SK-N-SH (cell line): ENCODE measurements around the gene ZNF335. TPM values are rescaled to one million over a fixed set of nuclear protein-coding genes. Genes with fewer than 3 reads are reported as not detected.

Experiments used
- CTCF ChIA-PET: fragments of 300-600, 350-600 bp; formaldehyde crosslinking; extraction: SDS; loops from one replicate; lab custom pipeline; 2021; lab: Yijun Ruan, JAX
- POLR2A ChIA-PET: fragments of 350-600 bp; sonication (Branson Sonifier 250); formaldehyde crosslinking; extraction: SDS; loops from one replicate; lab custom pipeline; 2020; ENCODE audit warnings: antibody characterized with exemption, inconsistent platforms; lab: Yijun Ruan, JAX
- DNase-seq: peaks from one replicate; pipeline ENCODE4 v3.0.0; 2012
- H2AFZ ChIP-seq: fragments of 200-600 bp; sonication (generic); 2 replicates; pipeline ENCODE4 v1.8.1; 2016; ENCODE audit warnings: antibody characterized with exemption, mild to moderate bottlenecking, low read depth
- H3F3A ChIP-seq: fragments of 200-600 bp; sonication (generic); replicated peaks from 2 replicates; pipeline ENCODE3; 2016; ENCODE audit warnings: antibody characterized with exemption, mild to moderate bottlenecking; ENCODE audit not compliant: insufficient read depth
- H3K27ac ChIP-seq, 2 experiments: fragments of 200-500 bp in 1 of 2; fragments of 200-600 bp in 1 of 2; sonication (Bioruptor generic) in 1 of 2; sonication (generic), shearing (Covaris generic) in 1 of 2; 2 replicates each; pipeline versions ENCODE4 v1.5.1 to v1.6.1; 2014 to 2016; ENCODE audit warnings: low read depth in 2 of 2, inconsistent platforms in 1 of 2, low read length in 1 of 2, mild to moderate bottlenecking in 1 of 2, mixed read lengths in 1 of 2
- H3K27me3 ChIP-seq: fragments of 200-600 bp; sonication (generic), shearing (Covaris generic); 2 replicates; pipeline ENCODE4 v1.6.1; 2016; ENCODE audit warnings: mixed run types; ENCODE audit not compliant: insufficient read depth
- H3K36me3 ChIP-seq, 2 experiments: fragments of 200-500 bp in 1 of 2; fragments of 200-600 bp in 1 of 2; sonication (Bioruptor generic) in 1 of 2; sonication (generic) in 1 of 2; replicated peaks in 1 of 2; 2 replicates each; pipeline versions ENCODE3 to v1.5.1; 2014 to 2016; ENCODE audit warnings: low read length in 1 of 2, mild to moderate bottlenecking in 1 of 2; ENCODE audit not compliant: insufficient read depth in 2 of 2, control insufficient read depth in 1 of 2
- H3K4me1 ChIP-seq, 2 experiments: fragments of 200-500 bp in 1 of 2; fragments of 200-600 bp in 1 of 2; sonication (Bioruptor generic) in 1 of 2; sonication (generic), shearing (Covaris generic) in 1 of 2; 2 replicates each; pipeline versions ENCODE4 v1.5.1 to v1.6.1; 2014 to 2016; ENCODE audit warnings: low read depth in 1 of 2, low read length in 1 of 2, mixed run types in 1 of 2; ENCODE audit not compliant: insufficient read depth in 2 of 2, control insufficient read depth in 1 of 2
- H3K4me2 ChIP-seq: fragments of 200-600 bp; sonication (generic), shearing (Covaris generic); 2 replicates; pipeline ENCODE4 v1.6.1; 2017; ENCODE audit warnings: mixed run types
- H3K4me3 ChIP-seq, 2 experiments: fragments of 200-500 bp in 1 of 2; fragments of 200-600 bp in 1 of 2; sonication (Bioruptor generic) in 1 of 2; sonication (generic), shearing (Covaris generic) in 1 of 2; 2 replicates each; pipeline versions ENCODE4 v1.5.1 to v1.8.1; 2014 to 2016; ENCODE audit warnings: low read depth in 2 of 2, inconsistent platforms in 1 of 2, low read length in 1 of 2, mild to moderate bottlenecking in 1 of 2, mixed read lengths in 1 of 2, moderate library complexity in 1 of 2
- H3K79me2 ChIP-seq: fragments of 200-600 bp; sonication (generic); 2 replicates; pipeline ENCODE4 v1.8.1; 2017; ENCODE audit warnings: mild to moderate bottlenecking; ENCODE audit not compliant: insufficient read depth
- H3K9ac ChIP-seq: fragments of 200-600 bp; sonication (generic); 2 replicates; pipeline ENCODE4 v1.6.1; 2017; ENCODE audit warnings: mixed run types
- H3K9me2 ChIP-seq: fragments of 200-600 bp; sonication (generic); 2 replicates; pipeline ENCODE4 v1.6.1; 2017; ENCODE audit warnings: mixed run types
- H3K9me3 ChIP-seq: fragments of 200-600 bp; sonication (generic); 2 replicates; pipeline ENCODE4 v1.6.1; 2017; ENCODE audit warnings: mixed run types, mild to moderate bottlenecking, moderate library complexity
- H4K20me1 ChIP-seq: fragments of 200-600 bp; sonication (generic); 2 replicates; pipeline ENCODE4 v1.6.1; 2017; ENCODE audit warnings: mild to moderate bottlenecking, mixed run types; ENCODE audit not compliant: insufficient read depth
- ELF1 ChIP-seq: IDR thresholded peaks from 2 replicates; pipeline ENCODE4 v1.4.0; 2012
- EP300 ChIP-seq, 2 experiments: IDR thresholded peaks; 2 replicates each; pipeline versions ENCODE4 v1.4.0 to v1.6.1; 2012; ENCODE audit warnings: borderline replicate concordance in 1 of 2, low read depth in 1 of 2, low read length in 1 of 2
- EZH2phosphoT487 ChIP-seq: fragments of 200-600 bp; sonication (generic); IDR thresholded peaks from 2 replicates; pipeline ENCODE4 v1.6.1; 2017; ENCODE audit warnings: low read depth, mixed run types, mild to moderate bottlenecking, antibody characterized with exemption, moderate library complexity, borderline replicate concordance
- FOSL2 ChIP-seq: IDR thresholded peaks from 2 replicates; pipeline ENCODE4 v1.4.0; 2012; ENCODE audit warnings: low read depth, mild to moderate bottlenecking, moderate library complexity, borderline replicate concordance
- FOXM1 ChIP-seq: IDR thresholded peaks from 2 replicates; pipeline ENCODE4 v1.4.0; 2012; ENCODE audit warnings: low read depth, mild to moderate bottlenecking
- GATA2 ChIP-seq: sonication (generic); formaldehyde crosslinking; IDR thresholded peaks from 2 replicates; pipeline ENCODE4 v1.5.0; 2020; ENCODE audit warnings: mild to moderate bottlenecking, missing genetic modification reagents
- MXI1 ChIP-seq: IDR thresholded peaks from 2 replicates; pipeline ENCODE4 v1.6.1; 2012; ENCODE audit warnings: mild to moderate bottlenecking, low read depth, low read length, improper control_type of control experiment
- NRF1 ChIP-seq: IDR thresholded peaks from 2 replicates; pipeline ENCODE4 v1.6.1; 2012; ENCODE audit warnings: low read depth, mild to moderate bottlenecking, low read length
- RFX5 ChIP-seq: IDR thresholded peaks from 2 replicates; pipeline ENCODE4 v1.6.1; 2012; ENCODE audit warnings: mild to moderate bottlenecking, improper control_type of control experiment, low read length
- SIN3A ChIP-seq: IDR thresholded peaks from 2 replicates; pipeline ENCODE4 v1.6.1; 2012; ENCODE audit warnings: low read depth, mild to moderate bottlenecking, low read length, moderate library complexity, borderline replicate concordance
- TCF12 ChIP-seq: IDR thresholded peaks from 2 replicates; pipeline ENCODE4 v1.4.0; 2012
- TEAD4 ChIP-seq: IDR thresholded peaks from 2 replicates; pipeline ENCODE4 v1.4.0; 2012; ENCODE audit warnings: mild to moderate bottlenecking, borderline replicate concordance; ENCODE audit not compliant: insufficient read depth
- WGBS: methylation state at CpG from one replicate; pipeline ENCODE4 v1.1.6; 2017; ENCODE audit warnings: low lambda C conversion rate; 5-methylcytosine and 5-hydroxymethylcytosine counted together
- polyA plus RNA-seq, 3 experiments: library from polyadenylated mRNA; depleted of rRNA; stranded (reverse); fragments of >200 nt; gene quantifications; 2 replicates each; pipeline ENCODE4 v1.2.3, GENCODE V29; 2012
- TF ChIP-seq, protein P1 (sequence below): IDR thresholded peaks from 2 replicates; pipeline ENCODE4 v1.4.0; 2012; ENCODE audit warnings: low read depth
- TF ChIP-seq, protein P2 (sequence below): IDR thresholded peaks from 2 replicates; pipeline ENCODE4 v1.4.0; 2012; ENCODE audit warnings: low read depth, borderline replicate concordance
- TF ChIP-seq, protein P3 (sequence below): IDR thresholded peaks from 2 replicates; pipeline ENCODE4 v1.4.0; 2012; ENCODE audit warnings: low read depth, borderline replicate concordance

Gene ZNF335
- polyA plus RNA-seq, 1 of the 3 experiments (the other 2 are of a cell fraction) = 11.7 TPM

DNA sequence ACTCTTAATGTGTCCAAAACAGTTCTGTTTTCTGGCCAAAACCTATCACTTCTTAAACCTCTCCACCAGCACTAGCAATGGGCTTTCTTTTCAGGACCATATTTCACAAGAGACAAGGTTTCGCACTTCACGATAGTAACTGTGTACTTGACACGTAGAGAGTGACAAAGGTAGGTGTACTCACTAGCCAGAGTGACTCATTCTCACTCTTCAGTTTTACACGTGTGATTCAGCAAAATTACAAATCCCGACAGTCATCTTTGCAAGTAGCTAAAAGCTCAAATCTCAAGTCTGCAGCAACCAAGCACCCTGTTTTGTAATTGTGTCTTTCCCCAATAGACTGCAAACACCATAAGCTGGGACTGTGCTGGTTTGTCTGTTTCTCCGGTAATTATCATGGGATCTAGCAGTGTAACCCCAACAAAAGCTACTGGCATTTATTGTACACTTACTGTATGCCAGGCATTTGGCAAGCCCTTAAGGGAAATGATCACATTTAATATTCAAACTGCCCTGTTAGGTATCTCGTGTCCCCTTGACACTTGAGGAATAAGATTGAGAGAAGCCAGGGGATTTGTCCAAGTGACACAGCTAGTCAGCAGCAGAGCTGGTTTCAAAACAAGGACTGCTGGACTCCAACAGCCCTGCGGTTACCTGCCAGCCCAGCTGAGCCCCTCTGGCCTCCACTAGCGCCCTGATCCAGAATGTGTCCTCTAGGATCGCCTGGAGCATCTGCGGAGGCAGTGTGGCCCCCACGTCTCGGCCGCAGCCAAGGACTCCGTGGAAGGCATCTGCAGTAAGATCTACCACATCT is 27.6 kb downstream of the ZNF335 start:
- H3K36me3 ChIP-seq = peaks cover 38 to 86% of the 10 kb centered on the region in 2 experiments

DNA sequence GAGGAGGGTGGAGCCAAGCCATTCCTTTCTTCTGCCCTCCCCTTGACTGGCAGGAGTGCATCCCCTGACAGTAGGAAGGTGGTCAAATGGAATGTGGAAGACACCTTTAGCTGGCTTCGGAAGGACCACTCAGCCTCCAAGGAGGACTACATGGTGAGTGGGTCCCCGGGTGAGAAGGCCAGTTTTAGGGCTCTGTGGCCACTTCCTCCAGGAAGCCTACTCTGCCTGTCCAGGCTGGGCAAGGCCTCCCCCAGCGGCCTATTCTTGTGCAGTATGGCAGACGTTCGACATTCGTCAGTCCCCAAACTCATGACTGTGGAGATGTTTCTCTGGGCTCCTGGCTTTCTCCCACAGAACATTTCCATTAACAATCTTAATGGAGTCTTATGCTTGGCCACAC is 28.4 kb downstream of the ZNF335 start:
- DNase-seq = no peak
- 90% methylated on average over 5 of the region's 6 CpGs for WGBS
- no peaks in the 10 kb centered on the region; a peak in 1 of 4 replicates for H3K4me1 ChIP-seq
- no peaks in the 10 kb centered on the region for H3F3A ChIP-seq
- H3K79me2 ChIP-seq = peaks cover 4% of the 10 kb centered on the region
- no peaks in the 10 kb centered on the region for H3K9me2 ChIP-seq
- no peaks in the 10 kb centered on the region for H4K20me1 ChIP-seq
- H3K4me2 ChIP-seq = no peak overlapping the region
- no peak overlapping the region for H3K9ac ChIP-seq
- H3K27ac ChIP-seq = no peak overlapping the region
- TF ChIP-seq MXI1 = no peak
- H3K27me3 ChIP-seq = no peaks in the 10 kb centered on the region
- H2AFZ ChIP-seq = no peak overlapping the region
- POLR2A ChIA-PET = interaction anchor here (1.3 to 1.4 kb wide), 2 partner anchors 10 to 14 kb away, joined by 4 read pairs; no protein-coding TSS in a partner anchor
- peaks cover 44 to 86% of the 10 kb centered on the region in 2 experiments for H3K36me3 ChIP-seq
- H3K9me3 ChIP-seq = no peaks in the 10 kb centered on the region
- CTCF ChIA-PET = interaction anchor here (1.1 to 2.6 kb wide), 5 partner anchors 10 to 53 kb away, joined by 3 to 8 read pairs (median 4); partner anchors contain the start of gene PCIF1
- no peak overlapping the region for H3K4me3 ChIP-seq

More for the DNA sequence above, 27.6 kb downstream of the ZNF335 start:
- H3K9me2 ChIP-seq = no peaks in the 10 kb centered on the region
- no peak overlapping the region for H3K4me2 ChIP-seq
- no peaks in the 10 kb centered on the region for H3F3A ChIP-seq
- H3K79me2 ChIP-seq = no peaks in the 10 kb centered on the region
- no peak overlapping the region for H3K27ac ChIP-seq
- H3K9me3 ChIP-seq = no peaks in the 10 kb centered on the region
- no peak for TF ChIP-seq TCF12
- no peak for TF ChIP-seq TEAD4
- TF ChIP-seq FOSL2 = no peak
- TF ChIP-seq, protein P1, sequence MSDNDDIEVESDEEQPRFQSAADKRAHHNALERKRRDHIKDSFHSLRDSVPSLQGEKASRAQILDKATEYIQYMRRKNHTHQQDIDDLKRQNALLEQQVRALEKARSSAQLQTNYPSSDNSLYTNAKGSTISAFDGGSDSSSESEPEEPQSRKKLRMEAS = no peak
- no peak for TF ChIP-seq GATA2 (CRISPR knock-in tag)
- no peak for TF ChIP-seq NRF1
- no peak for TF ChIP-seq RFX5
- TF ChIP-seq, protein P2, sequence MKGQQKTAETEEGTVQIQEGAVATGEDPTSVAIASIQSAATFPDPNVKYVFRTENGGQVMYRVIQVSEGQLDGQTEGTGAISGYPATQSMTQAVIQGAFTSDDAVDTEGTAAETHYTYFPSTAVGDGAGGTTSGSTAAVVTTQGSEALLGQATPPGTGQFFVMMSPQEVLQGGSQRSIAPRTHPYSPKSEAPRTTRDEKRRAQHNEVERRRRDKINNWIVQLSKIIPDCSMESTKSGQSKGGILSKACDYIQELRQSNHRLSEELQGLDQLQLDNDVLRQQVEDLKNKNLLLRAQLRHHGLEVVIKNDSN = no peak
- no peak for TF ChIP-seq EP300 (IDR thresholded peaks at IDR 0.05; ENCODE audit: borderline replicate concordance in 1 of 2, low read depth in 1 of 2, low read length in 1 of 2)
- TF ChIP-seq, protein P3, sequence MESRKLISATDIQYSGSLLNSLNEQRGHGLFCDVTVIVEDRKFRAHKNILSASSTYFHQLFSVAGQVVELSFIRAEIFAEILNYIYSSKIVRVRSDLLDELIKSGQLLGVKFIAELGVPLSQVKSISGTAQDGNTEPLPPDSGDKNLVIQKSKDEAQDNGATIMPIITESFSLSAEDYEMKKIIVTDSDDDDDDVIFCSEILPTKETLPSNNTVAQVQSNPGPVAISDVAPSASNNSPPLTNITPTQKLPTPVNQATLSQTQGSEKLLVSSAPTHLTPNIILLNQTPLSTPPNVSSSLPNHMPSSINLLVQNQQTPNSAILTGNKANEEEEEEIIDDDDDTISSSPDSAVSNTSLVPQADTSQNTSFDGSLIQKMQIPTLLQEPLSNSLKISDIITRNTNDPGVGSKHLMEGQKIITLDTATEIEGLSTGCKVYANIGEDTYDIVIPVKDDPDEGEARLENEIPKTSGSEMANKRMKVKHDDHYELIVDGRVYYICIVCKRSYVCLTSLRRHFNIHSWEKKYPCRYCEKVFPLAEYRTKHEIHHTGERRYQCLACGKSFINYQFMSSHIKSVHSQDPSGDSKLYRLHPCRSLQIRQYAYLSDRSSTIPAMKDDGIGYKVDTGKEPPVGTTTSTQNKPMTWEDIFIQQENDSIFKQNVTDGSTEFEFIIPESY = no peak
- TF ChIP-seq ELF1 = no peak
- no peak for TF ChIP-seq EZH2phosphoT487
- no peak for TF ChIP-seq SIN3A
- no peak for TF ChIP-seq FOXM1
- no peaks in the 10 kb centered on the region for H3K27me3 ChIP-seq
- peaks cover 0 to 3% of the 10 kb centered on the region in 2 experiments; a peak in 1 of 4 replicates for H3K4me1 ChIP-seq
- no peak for DNase-seq
- ChIA-PET POLR2A (interaction anchor here (0.7 to 1.4 kb wide), 3 partner anchors 11 to 34 kb away, joined by 3 to 4 read pairs (median 4); no protein-coding TSS in a partner anchor), CTCF (interaction anchor here (0.9 to 2.6 kb wide), 5 partner anchors 11 to 54 kb away, joined by 3 to 8 read pairs (median 3); partner anchors contain the start of gene PCIF1)
- H2AFZ ChIP-seq = no peak overlapping the region
- no peak overlapping the region for H3K9ac ChIP-seq
- H3K4me3 ChIP-seq = no peak overlapping the region
- 88% methylated on average over 15 of the region's 15 CpGs for WGBS
- no peaks in the 10 kb centered on the region for H4K20me1 ChIP-seq
